NCI-H82 treated with DMSO at 0.1 percent for 48 hours (cell line): Measurements from ENCODE around the gene ASB15.
A peak's percentile ranks its signal among the peaks of the same experiment; 100 is the strongest.

Experiments used
- DNase-seq: peaks from one replicate; lab custom pipeline; 2025; ENCODE audit not compliant: unreplicated experiment; lab: John Stamatoyannopoulos, UW

ASB15 gene

DNA sequence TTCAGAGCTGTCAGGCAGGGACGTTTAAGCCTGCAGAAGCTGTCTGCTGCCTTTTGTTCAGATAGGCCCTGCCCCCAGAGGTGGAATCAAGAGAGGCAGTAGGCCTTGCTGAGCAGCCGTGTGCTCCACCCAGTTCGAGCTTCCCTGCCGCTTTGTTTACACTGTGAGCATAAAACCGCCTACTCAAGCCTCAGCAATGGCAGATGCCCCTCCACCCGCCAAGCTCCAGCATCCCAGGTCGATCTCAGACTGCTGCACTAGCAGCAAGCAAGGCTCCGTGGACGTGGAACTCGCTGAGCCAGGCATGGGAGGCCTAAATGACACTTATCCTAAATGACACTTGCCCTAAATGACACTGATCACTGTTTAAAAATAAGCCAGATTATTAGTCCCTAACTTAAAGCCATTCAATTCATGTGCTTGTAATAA, 6.8 kb upstream of the ASB15 start:
- DNase-seq: no peak

DNA sequence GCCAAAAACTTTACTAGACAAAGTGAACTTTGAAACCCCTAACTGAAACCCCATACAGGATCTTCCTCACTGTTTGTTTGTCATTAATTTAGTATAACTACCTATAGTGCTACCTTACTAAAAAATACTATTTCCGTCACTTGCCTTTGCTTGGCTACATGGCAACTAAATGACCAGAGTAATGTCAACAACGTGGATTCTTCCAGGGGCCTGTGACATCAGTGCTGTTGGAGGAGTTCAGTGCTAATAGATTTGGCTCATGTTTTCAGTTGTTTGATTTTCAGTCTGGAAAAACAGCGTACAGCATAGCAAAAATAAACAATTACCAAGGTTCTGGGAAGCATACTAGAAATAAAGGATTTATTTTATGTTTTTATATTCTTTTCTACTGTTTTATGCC, 3.0 kb upstream of the ASB15 start:
- DNase-seq: no peak

DNA sequence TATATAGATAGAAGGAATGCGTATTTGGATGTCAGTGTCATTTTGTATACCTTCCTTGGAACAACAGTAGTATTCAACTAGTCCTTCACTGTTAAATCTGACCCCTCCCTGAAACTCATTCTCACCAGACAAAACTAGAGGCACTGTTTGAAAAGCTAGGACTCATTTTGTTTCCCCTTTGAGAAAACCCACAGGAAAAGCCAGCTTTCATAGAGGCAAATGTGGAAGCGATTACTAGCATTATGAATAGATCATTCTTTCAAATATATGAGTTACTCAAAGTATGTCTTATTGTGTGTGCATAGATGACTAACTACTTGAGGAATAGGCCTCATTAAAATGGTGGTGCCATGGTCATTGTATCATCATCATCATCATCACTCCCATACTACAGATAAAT, 1.9 kb upstream of the ASB15 start:
- no peak for DNase-seq

DNA sequence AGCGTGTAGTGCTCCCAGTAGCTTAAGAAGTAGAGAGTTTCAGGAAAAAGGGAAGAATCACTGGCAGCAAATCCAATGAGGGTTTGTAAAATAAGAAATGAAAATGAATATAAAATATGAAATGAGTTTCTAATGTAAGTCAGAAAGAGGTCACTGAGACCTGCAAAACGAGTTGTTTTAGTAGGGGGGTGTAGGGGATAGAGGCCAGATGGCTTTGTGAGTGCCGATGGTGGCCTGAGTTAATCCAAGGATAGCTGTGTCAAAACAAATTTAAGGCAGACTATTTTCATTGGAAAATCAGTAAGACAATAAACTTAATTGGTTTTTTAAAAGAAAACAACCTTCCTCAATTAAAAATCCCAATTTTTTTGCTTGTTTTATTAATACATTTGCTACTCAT, 745 bp upstream of the ASB15 start:
- DNase-seq: peak; percentile 74

DNA sequence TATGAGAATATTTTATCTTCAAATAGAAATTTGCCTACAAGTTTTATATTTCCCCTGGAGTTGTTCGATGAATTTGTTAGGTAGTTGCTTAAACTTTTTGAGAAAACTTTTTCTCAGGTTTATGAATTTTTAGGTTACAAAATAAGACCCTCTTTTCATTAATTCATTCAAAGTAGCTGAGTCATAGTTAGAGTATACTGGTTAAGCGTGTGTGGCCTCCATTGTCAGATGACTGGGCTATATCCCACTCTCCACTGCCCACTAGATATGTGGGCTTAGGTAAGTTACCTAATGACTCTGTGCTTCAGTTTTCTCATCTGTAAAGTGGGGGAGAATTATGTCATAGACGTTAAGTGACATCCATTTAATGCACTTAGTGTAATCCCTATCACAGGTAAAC, 1.0 kb downstream of the ASB15 start:
- DNase-seq: no peak

DNA sequence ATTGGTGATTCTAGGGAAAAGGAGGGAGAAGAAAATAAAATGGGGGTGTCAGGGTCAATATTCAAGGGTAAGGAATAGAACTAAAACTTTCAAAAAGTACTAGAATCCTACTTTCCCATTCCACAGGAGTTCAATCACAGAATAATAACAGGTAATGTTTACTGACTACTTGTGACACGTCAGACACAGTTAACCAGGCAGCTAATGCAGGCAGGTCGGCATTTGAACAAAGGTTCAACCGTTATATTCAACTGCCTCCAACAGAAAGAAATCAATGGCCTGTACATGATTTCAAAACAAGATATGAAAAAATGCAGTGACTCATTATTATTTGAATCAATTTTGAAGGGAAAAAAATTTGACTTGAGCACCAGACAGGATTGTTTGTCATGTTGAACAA, 3.1 kb downstream of the ASB15 start:
- DNase-seq: no peak

DNA sequence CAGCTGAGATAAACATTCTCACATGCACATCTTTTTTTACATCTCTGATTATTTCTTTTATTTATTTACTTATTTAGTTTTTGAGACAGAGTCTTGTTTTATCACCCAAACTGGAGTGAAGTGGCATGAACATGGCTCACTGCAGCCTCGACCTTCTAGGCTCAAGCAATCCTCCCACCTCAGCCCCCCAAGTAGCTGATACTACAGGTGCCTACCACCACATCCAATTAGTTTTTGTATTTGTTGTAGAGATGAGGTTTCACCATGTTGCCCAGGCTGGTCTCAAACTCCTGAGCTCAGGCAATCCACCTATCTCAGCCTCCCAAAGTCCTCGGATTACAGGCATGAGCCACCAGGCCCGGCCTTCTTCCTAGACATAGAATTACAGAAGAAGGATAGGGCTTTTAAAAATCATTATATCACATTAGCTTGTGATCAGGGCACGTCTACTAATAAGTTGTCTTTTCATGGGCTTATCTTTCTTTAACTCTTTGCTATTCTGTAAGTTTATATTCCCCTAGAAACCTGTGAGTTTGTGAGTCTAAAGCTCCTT, 5.9 kb downstream of the ASB15 start:
- DNase-seq: no peak

DNA sequence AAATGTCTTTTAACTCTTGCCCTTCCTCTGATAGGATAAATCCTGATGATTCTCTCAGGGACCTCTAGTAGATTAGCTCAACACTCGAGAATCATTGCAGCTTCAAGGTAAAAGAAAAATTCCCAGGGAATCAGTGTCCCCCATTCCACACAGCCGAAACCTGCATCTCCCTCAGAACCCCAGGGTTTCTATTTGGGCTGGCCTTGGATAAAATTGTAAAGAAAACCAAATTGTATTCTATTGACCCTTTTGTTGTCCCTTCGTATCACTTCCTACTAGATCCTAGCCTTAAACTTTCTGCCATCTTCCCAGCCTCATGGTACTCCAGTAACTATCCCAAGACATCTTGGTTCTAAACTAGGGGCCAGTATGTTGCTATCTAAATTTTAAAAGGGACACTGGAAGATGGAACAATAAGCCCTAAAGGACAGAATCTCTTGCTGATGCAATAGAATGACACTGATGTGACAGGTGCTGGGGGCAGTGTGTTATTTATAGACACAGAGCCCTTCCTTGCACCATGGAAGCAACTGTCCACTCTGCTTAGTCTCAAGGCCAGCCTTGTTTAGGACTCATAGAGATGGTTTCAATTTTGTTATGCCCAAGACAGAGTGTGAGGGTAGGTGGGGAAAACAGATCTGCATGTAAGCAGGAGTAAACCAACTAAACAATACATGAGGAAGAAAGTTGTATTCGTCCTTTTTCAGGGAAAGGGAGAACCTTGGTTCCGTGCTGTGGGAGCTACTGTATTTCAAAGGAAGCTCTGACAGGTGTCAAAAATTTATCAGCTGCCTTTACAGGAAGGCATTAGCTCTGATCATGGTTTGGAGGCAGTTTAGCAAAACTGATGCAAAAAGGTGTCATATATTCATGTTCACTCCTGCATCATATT, 7.6 kb downstream of the ASB15 start:
- no peak for DNase-seq

DNA sequence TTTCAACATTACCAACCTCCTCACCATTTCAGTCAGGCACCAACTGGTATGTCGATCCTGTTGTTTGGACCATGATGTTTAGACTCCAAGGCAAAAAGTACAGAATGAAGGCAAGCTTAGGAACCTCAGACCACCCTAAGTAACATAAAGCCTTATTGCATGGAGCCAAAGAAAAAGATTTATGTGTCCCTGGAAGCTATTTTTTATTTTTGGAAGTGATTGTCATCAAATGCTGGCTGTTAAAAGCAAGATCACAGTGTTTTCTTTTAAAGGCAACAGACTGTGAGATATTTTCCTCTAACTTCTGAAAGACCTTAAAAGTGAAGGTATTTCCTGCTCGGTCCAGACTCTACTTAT, 8.2 kb downstream of the ASB15 start:
- DNase-seq: no peak

DNA sequence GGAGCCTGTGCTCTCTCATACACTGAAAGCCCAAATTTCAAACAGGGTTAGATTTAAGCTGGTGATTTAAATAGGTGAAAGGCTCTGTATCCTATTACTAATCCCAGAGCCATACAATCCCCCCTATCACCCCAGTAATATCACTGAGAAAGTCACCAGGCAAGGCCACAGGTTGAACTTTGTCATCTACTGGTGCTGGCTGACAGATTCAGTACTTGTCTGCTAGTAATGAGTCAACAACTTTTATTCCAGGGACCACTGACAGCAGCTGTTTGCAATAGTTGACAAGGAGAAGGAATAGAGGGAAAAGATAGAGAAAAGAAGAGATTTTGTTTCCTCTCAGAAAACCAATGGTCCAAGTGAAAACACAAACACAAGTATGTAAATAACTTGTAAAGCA, 10.4 kb downstream of the ASB15 start:
- no peak for DNase-seq

DNA sequence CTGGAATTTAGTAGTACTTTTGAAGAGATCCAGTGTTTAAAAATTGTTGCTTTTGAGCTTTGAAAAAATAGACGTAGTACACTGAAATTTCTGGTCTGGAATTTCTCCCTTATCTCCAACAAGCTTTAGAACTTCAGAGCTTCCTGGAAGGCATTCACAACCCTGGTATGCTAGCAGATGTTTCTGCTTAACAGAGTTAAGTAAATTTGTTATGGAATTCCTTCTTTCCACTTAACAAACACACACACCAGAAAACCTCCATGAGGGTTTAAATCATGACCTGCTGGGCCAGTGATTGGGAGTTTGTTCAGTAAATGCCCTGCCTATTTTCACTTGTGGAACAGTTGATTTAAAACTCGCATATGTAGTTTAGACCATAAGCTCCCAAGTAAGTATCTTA, 13.7 kb downstream of the ASB15 start:
- no peak for DNase-seq

DNA sequence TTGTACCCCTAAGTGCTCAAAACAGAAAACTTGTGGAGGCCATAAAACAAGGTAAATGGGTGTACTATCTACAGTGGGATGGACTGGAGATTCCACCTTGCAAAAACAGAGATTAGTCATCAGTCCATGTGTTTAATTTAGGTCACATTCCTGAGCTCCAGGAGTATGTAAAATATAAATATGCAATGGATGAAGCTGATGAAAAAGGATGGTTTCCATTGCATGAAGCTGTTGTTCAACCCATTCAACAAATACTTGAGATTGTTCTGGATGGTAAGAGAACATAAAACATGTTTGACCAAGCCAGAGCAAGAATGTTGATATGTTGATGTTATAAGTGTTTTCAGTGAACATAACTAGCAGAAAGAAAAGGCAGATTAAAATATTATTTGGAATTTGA, 14.6 kb downstream of the ASB15 start:
- DNase-seq: no peak

DNA sequence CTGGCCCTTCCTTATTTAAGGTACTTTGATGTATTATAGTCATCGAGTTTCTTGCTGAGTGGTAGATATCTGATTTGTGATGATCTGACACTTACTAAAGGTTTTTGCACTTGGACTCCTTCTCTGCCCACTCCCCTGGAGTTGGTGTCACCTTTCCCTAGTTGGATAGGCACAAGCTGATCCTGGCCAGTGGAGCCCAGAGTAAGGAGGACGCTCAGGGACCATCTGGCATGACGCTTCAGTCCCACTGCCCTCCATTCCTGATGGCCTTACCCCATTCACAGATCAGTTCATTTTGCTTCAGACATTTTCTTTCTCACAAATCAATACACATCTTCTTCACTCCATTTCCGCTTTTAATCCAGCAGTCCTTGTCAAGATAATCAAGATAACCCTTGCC, 20.1 kb downstream of the ASB15 start:
- peak; percentile 70 for DNase-seq

DNA sequence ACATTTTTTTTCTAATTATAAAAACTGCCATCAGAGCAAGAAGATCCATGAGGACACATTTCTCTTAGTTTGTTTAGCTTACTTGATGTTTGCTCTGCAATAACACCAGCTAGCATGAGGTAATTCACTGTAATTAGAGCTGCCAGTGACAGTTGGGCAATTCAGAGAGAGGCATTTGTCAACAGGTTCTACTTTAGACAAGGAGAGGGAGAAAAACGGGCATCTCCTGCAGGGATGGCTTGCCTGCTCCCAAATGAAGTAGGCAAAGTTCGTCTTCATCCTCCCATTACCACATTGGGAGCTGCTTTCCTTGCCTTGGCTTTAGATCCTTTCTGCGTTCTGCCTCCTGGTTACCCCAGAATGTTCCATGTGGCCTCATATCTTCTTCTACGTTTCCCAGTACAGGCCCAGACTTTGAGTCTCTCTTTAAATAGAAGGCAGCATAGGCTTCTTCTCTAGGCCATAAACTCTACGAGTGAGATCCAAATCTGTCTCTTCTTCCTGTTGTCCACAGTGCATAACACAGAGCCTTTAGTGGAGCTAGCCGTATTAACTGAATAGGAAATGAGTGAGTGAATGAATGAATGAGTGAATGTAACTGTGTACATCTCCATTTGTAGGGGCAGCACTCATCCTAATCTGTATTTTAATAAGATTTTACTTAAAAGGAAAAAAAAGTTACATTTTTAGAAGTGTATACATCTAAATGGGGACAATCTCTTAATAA, 21.2 kb downstream of the ASB15 start:
- no peak for DNase-seq

DNA sequence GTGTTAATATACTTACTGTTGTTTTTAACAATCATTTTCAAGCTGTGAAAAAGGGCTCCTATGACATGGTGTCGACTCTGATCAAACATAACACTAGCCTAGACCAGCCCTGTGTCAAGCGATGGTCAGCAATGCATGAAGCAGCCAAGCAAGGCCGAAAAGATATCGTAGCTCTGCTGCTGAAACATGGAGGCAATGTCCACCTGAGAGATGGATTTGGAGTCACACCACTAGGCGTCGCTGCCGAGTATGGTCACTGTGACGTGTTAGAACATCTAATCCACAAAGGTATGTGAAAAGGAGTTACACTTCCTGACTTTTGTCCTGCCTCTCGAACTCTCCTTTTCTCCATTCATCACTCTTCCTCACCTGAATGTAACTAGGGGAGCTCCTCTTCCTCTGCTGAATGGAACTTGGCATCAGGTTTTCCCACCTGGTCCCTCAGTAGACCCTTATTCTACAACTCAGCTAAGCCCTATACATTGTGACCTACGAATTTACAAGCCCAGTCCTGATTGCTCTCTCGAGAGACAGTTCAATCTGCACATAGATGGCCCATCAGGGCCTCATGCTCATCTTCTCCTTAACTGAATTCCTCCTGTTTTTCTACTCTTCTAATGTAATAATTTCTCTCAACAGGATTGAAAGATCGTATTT, 23.0 kb downstream of the ASB15 start:
- peak; percentile 71 for DNase-seq

DNA sequence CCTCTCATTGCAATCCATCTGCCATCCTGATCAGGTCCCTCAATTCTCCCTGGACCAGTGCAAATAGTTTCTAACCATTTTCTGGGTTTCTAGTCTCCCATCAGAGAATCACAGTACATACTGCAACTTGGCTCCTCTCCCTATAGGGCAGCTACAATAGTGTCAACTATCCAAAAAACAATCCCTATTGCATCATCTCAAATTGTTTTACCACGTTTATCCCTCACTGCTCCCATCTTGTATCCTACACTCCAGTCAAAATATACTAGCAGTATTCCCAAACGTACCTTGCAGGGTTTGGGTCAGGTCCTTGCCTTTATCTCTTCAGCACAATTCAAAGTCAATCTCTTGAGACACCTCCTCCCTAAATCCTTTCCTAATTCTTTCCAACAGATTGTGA, 23.6 kb downstream of the ASB15 start:
- peak; percentile 57 for DNase-seq

DNA sequence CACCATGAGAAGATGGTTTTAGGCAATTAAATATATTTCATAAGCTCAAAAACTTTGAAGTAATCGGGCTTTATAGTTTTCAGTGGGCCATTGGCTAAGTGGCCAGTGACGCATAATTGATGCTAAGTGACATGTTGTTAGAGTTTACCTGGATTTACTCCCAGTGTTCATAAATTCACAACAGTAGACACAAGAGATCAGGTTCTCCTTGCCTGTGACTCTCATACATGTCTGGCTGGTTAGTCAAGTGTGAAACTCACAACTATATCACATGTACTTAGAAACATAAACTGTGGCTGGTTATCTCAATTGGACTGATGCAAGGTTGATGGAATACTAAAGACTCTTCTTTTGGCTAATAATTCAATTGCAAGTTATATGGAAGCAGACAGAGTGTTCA, 26.2 kb downstream of the ASB15 start:
- DNase-seq: no peak

DNA sequence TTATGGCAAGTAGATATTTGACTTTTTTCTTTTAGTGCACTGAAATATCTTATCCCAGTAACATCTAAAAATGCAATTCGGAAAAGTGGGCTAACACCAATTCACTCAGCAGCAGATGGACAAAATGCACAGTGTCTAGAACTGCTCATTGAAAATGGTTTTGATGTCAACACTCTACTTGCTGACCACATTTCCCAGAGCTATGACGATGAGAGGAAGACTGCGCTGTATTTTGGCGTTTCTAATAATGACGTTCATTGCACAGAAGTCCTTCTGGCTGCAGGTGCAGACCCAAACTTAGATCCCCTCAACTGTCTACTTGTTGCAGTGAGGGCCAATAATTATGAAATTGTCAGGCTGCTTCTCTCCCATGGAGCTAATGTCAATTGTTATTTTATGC, 27.2 kb downstream of the ASB15 start:
- no peak for DNase-seq

DNA sequence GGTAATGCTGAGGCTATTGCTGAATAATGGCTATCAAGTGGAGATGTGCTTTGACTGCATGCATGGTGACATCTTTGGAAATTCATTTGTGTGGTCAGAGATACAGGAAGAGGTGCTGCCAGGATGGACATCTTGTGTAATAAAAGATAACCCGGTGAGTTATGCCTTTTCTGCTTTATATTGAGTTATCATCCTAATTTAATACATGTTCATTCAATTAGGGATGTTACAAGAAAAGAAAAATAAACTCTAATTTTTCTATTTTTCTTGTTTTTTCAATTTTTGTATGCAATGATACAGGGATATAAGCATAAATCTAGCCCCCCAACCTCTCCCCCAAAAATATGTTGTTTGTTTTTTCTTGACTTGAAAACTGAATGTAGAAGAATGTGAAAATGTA, 27.7 kb downstream of the ASB15 start:
- no peak for DNase-seq

DNA sequence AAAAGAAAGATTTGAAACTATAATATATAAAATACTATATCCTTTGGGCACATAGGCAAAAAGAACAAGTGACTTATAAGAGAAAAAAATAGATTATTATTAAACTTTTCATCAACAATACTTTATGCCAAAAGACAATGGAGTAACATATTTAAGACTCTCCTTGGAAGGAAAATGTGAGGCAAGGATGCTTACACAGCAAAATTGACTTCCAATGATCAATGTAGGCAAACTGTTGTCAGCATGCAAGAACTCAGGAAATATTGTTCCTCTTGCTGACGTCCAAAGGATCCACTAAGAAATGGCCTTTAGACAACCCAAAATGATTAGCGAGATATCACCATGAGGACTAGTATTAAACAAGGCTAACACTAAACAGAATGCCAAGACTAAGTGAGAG, 31.2 kb downstream of the ASB15 start:
- DNase-seq: no peak

DNA sequence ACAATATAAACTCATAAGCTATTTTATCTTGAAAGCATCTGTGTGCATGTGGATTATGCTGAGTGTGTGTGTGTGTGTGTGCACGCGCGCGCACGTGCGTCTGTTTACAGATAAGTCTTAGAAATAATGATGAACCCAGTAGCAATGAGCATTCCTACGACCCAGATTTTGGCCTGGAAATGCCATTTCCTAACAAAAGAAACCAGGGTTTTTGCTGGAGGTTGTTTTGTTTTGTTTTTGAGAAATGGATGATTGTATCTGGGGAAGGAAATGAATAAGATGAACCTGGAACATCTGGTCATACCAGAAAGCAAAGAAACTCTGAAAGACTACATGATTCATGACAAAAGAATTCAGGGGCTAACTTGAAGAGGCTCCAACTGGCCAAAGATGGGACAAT, 31.9 kb downstream of the ASB15 start:
- no peak for DNase-seq
